Measurements from ENCODE around the gene MDH1B. TPM values are rescaled to one million over a fixed set of nuclear protein-coding genes. Genes with fewer than 3 reads are reported as not detected.

The MDH1B gene
- polyA plus RNA-seq, 2 of the 4 experiments (the other 2 are of a cell fraction): 2.8 to 3.2 TPM

DNA sequence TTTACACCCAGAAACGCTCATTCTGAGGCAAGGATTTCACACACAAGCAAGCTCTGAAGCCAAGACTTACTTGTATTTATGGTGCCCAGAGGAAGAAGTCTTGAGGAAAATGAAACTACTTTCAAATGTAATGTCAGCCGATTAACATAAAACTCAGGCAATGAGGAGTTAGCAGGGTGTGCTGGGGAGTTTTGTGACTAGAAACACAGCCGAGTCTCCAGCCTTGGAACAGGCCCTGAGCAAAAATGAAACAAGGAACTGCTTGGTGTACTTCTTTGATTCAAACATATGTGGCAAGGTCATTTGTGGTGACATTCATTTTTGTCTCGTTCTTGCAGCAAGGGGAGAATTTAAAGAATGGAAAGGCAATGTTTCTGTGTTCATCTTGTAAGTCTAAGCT, 51.4 kb downstream of the MDH1B start:
- H3K4me3 ChIP-seq: no peak overlapping the region
- TF ChIP-seq CHD2 (IDR thresholded peaks at IDR 0.05; ENCODE audit: low read length, partially characterized antibody) (no peak), HOXB5 (CRISPR knock-in tag; IDR thresholded peaks at IDR 0.05) (no peak), ZC3H11A (IDR thresholded peaks at IDR 0.05) (no peak), HOXB13 (CRISPR knock-in tag; IDR thresholded peaks at IDR 0.05; ENCODE audit: low read depth) (no peak), JUN (IDR thresholded peaks at IDR 0.05) (no peak), TP53 (CRISPR knock-in tag; IDR thresholded peaks at IDR 0.05) (no peak)
- H3K9me3 ChIP-seq: no peaks in the 10 kb centered on the region
- ChIA-PET CTCF (no interaction called here), POLR2A (no interaction called here)
- no peak for FAIRE-seq
- ATAC-seq: no peak
- H3K27ac ChIP-seq: no peak overlapping the region
- DNase-seq (ENCODE audit: low read depth in 1 of 2, low spot score in 1 of 2): no peak
- H3K4me1 ChIP-seq: no peaks in the 10 kb centered on the region
- WGBS (ENCODE audit: missing lambda C conversion rate): 53% methylated on average over 4 of the region's 4 CpGs
- no peak overlapping the region for H3K4me2 ChIP-seq

DNA sequence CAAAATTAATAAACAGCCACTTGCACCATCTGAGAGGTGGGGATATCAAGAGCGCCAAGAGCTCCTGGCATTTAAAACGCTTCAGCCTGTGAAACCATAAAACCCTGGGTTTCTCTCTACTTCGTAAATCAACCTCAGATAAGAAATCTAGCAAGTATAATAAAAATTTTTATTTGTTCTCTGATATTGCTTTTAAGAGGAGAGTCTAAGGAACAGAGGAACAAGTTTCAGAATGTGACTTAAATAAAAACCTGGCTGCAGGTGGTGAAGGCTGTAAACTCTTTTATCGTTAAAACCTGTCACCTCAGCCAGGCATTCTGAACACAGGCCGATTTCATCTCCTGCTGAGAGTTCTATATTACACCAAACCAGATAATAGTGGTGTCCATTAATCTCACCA, 56.8 kb downstream of the MDH1B start:
- ChIA-PET CTCF (interaction anchor here (1.4 to 1.5 kb wide), 2 partner anchors 9 to 74 kb away, joined by 3 to 4 read pairs; no protein-coding TSS in a partner anchor), POLR2A (no interaction called here)
- no peak for ATAC-seq
- no peak for DNase-seq (ENCODE audit: low read depth in 1 of 2, low spot score in 1 of 2)
- TF ChIP-seq NPAS2 (CRISPR knock-in tag; IDR thresholded peaks at IDR 0.05; ENCODE audit: borderline replicate concordance) (no peak), MAZ (IDR thresholded peaks at IDR 0.05; ENCODE audit: borderline replicate concordance, low read depth, low read length) (no peak), FOXS1 (CRISPR knock-in tag; IDR thresholded peaks at IDR 0.05) (no peak), CBX8 (IDR thresholded peaks at IDR 0.05) (no peak), NR3C1 (IDR thresholded peaks at IDR 0.05) (no peak), POLR2AphosphoS2 (conservative IDR thresholded peaks at IDR 0.05; ENCODE audit: low read length) (no peak), MAFK (IDR thresholded peaks at IDR 0.05; ENCODE audit: partially characterized antibody) (no peak), CEBPB (IDR thresholded peaks at IDR 0.05) (no peak), HDAC2 (IDR thresholded peaks at IDR 0.05) (no peak), KDM5A (IDR thresholded peaks at IDR 0.05) (no peak), HOXB13 (CRISPR knock-in tag; IDR thresholded peaks at IDR 0.05; ENCODE audit: low read depth) (no peak), TFCP2L1 (CRISPR knock-in tag; IDR thresholded peaks at IDR 0.05) (no peak), CBX2 (IDR thresholded peaks at IDR 0.05; ENCODE audit: borderline replicate concordance, low read depth) (no peak), RCOR1 (IDR thresholded peaks at IDR 0.05; ENCODE audit: low read depth, low read length) (no peak), RARB (CRISPR knock-in tag; IDR thresholded peaks at IDR 0.05) (no peak)
- TF ChIP-seq, protein P1, sequence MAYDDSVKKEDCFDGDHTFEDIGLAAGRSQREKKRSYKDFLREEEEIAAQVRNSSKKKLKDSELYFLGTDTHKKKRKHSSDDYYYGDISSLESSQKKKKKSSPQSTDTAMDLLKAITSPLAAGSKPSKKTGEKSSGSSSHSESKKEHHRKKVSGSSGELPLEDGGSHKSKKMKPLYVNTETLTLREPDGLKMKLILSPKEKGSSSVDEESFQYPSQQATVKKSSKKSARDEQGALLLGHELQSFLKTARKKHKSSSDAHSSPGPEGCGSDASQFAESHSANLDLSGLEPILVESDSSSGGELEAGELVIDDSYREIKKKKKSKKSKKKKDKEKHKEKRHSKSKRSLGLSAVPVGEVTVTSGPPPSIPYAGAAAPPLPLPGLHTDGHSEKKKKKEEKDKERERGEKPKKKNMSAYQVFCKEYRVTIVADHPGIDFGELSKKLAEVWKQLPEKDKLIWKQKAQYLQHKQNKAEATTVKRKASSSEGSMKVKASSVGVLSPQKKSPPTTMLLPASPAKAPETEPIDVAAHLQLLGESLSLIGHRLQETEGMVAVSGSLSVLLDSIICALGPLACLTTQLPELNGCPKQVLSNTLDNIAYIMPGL (CRISPR knock-in tag; IDR thresholded peaks at IDR 0.05; ENCODE audit: borderline replicate concordance): no peak
- TF ChIP-seq, protein P2, sequence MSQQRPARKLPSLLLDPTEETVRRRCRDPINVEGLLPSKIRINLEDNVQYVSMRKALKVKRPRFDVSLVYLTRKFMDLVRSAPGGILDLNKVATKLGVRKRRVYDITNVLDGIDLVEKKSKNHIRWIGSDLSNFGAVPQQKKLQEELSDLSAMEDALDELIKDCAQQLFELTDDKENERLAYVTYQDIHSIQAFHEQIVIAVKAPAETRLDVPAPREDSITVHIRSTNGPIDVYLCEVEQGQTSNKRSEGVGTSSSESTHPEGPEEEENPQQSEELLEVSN (IDR thresholded peaks at IDR 0.05; ENCODE audit: borderline replicate concordance, low read depth): no peak
- H3K9me3 ChIP-seq: no peaks in the 10 kb centered on the region
- 38% methylated on average over 5 of the region's 5 CpGs for WGBS (ENCODE audit: missing lambda C conversion rate)
- no peak overlapping the region for H3K4me2 ChIP-seq
- no peaks in the 10 kb centered on the region for H3K4me1 ChIP-seq
- no peak overlapping the region for H3K27ac ChIP-seq
- no peak for FAIRE-seq
- H3K4me3 ChIP-seq: no peak overlapping the region

DNA sequence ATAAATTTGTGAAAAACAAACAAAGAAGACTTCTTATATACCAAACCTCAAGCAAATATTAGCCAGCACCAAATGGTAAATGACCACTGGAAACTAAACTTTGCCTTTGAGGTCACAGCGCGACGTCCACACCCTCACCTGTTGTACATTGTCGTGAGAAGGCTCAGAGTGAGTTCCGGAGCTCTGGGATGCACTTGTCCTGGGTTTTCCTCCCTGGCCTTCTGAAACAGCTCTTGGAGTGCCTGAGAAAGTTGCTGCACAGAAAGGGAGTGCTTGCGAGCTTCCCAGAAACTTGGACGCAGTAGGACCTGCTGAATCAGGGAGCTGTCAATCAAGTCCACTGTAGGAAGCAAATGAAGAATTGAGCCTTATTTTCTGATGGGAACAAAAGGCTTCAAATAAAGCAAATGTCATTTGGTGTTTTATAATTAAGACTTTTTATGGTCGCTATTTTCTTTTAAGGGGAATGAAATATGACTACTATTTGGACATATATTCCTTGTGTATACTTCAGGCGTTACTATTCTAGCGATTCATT, 57.9 kb downstream of the MDH1B start:
- Histone ChIP-seq H3K4me2 (no peak overlapping the region), H3K4me3 (no peak overlapping the region), H3K9me3 (no peaks in the 10 kb centered on the region), H3K4me1 (no peaks in the 10 kb centered on the region), H3K27ac (no peak overlapping the region)
- CTCF ChIA-PET: interaction anchor here (1.4 kb wide), 1 partner anchor 8 kb away, joined by 3 read pairs; no protein-coding TSS in a partner anchor
- FAIRE-seq (no peak), DNase-seq (ENCODE audit: low read depth in 1 of 2, low spot score in 1 of 2) (no peak), ATAC-seq (no peak)
- 22% methylated on average over 10 of the region's 10 CpGs for WGBS (ENCODE audit: missing lambda C conversion rate)
- POLR2A ChIA-PET: interaction anchor here (1.1 kb wide), 1 partner anchor 59 kb away, joined by 3 read pairs; the partner anchor contains the start of gene FASTKD2
- TF ChIP-seq FOSB (CRISPR knock-in tag; IDR thresholded peaks at IDR 0.05): no peak
- TF ChIP-seq NFE2L2 (conservative IDR thresholded peaks at IDR 0.05; ENCODE audit: low read length): no peak
- TF ChIP-seq, protein P3, sequence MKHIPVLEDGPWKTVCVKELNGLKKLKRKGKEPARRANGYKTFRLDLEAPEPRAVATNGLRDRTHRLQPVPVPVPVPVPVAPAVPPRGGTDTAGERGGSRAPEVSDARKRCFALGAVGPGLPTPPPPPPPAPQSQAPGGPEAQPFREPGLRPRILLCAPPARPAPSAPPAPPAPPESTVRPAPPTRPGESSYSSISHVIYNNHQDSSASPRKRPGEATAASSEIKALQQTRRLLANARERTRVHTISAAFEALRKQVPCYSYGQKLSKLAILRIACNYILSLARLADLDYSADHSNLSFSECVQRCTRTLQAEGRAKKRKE (CRISPR knock-in tag; IDR thresholded peaks at IDR 0.05; ENCODE audit: low read depth): no peak
- no peak for TF ChIP-seq GATA3 (IDR thresholded peaks at IDR 0.05; ENCODE audit: borderline replicate concordance)
- no peak for TF ChIP-seq NR3C1 (IDR thresholded peaks at IDR 0.05)
- no peak for TF ChIP-seq RARB (CRISPR knock-in tag; IDR thresholded peaks at IDR 0.05)
- TF ChIP-seq EHMT2 (IDR thresholded peaks at IDR 0.05; ENCODE audit: low read depth): no peak
- TF ChIP-seq, protein P4, sequence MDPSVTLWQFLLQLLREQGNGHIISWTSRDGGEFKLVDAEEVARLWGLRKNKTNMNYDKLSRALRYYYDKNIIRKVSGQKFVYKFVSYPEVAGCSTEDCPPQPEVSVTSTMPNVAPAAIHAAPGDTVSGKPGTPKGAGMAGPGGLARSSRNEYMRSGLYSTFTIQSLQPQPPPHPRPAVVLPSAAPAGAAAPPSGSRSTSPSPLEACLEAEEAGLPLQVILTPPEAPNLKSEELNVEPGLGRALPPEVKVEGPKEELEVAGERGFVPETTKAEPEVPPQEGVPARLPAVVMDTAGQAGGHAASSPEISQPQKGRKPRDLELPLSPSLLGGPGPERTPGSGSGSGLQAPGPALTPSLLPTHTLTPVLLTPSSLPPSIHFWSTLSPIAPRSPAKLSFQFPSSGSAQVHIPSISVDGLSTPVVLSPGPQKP (IDR thresholded peaks at IDR 0.05; ENCODE audit: low read depth, low read length): no peak
- TF ChIP-seq, protein P5, sequence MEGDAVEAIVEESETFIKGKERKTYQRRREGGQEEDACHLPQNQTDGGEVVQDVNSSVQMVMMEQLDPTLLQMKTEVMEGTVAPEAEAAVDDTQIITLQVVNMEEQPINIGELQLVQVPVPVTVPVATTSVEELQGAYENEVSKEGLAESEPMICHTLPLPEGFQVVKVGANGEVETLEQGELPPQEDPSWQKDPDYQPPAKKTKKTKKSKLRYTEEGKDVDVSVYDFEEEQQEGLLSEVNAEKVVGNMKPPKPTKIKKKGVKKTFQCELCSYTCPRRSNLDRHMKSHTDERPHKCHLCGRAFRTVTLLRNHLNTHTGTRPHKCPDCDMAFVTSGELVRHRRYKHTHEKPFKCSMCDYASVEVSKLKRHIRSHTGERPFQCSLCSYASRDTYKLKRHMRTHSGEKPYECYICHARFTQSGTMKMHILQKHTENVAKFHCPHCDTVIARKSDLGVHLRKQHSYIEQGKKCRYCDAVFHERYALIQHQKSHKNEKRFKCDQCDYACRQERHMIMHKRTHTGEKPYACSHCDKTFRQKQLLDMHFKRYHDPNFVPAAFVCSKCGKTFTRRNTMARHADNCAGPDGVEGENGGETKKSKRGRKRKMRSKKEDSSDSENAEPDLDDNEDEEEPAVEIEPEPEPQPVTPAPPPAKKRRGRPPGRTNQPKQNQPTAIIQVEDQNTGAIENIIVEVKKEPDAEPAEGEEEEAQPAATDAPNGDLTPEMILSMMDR (IDR thresholded peaks at IDR 0.05): no peak
- no peak for TF ChIP-seq NPAS2 (CRISPR knock-in tag; IDR thresholded peaks at IDR 0.05; ENCODE audit: borderline replicate concordance)
- TF ChIP-seq ZC3H11A (IDR thresholded peaks at IDR 0.05): no peak
- no peak for TF ChIP-seq MAFK (IDR thresholded peaks at IDR 0.05; ENCODE audit: partially characterized antibody)
- TF ChIP-seq EHF (CRISPR knock-in tag; IDR thresholded peaks at IDR 0.05): no peak
- no peak for TF ChIP-seq POLR2A (IDR thresholded peaks at IDR 0.05; ENCODE audit: low read length)

Data from A549 (cell line).